ENCODE data around the gene CIDEB. TPM values are rescaled to one million over a fixed set of nuclear protein-coding genes. Genes with fewer than 3 reads are reported as not detected.

Gene CIDEB
- total and polyA plus RNA-seq, 2 of the 13 experiments (the other 11 are each of a cell fraction or from before 2014, with no cell fraction given), result 35.8 to 110 TPM

GRCh38 chr14:24327914-24328313, 20.1 kb upstream of the CIDEB start (continued):
- TF ChIP-seq TFAP4 (IDR thresholded peaks at IDR 0.05; ENCODE audit: borderline replicate concordance, low read depth) (0 out of 2 replicates have a peak, but pooled peaks have one; percentile 16), MIER3 (CRISPR knock-in tag; IDR thresholded peaks at IDR 0.05; ENCODE audit: borderline replicate concordance) (peak; percentile 59; the same call in 1 of the 2 replicates), ZNF687 (CRISPR knock-in tag; IDR thresholded peaks at IDR 0.05) (peak; percentile 39; the same call in 1 of the 2 replicates), SMC3 (IDR thresholded peaks at IDR 0.05; ENCODE audit: low read length) (peak; percentile 19; the same call in 1 of the 2 replicates), FOXA3 (CRISPR knock-in tag; IDR thresholded peaks at IDR 0.05) (peak; percentile 35; the same call in 1 of the 2 replicates), ZNF543 (CRISPR knock-in tag; IDR thresholded peaks at IDR 0.05) (0 out of 2 replicates have a peak, but pooled peaks have one; percentile 31), NFKB2 (CRISPR knock-in tag; IDR thresholded peaks at IDR 0.05; ENCODE audit: borderline replicate concordance) (0 out of 2 replicates have a peak, but pooled peaks have one; percentile 57), STAG1 (CRISPR knock-in tag; IDR thresholded peaks at IDR 0.05) (peak; percentile 81), ZBTB21 (CRISPR knock-in tag; IDR thresholded peaks at IDR 0.05) (peak; percentile 46; the same call in 1 of the 2 replicates)

Measured in HepG2 (cell line).